Stomach (tissue), 4 donors: ENCODE measurements around the gene SDR42E1.
"Not testable (repeated sequence)": the region's sequence is repeated elsewhere in the genome, so short reads cannot be mapped to it uniquely, and the experiment has no call there.

Source experiments
- EP300 ChIP-seq: sonication (generic); formaldehyde crosslinking; IDR thresholded peaks from one replicate; pipeline ENCODE4 v1.6.1; 2017; ENCODE audit warnings: antibody characterized with exemption
- POLR2A ChIP-seq, 4 donors: fragments of 450-650 bp; IDR thresholded peaks; one replicate each; pipeline ENCODE4 v1.6.1; 2016; ENCODE audit warnings: antibody characterized with exemption in 4 of 4, control low read depth in 2 of 4, mild to moderate bottlenecking in 1 of 4, moderate library complexity in 1 of 4
- POLR2AphosphoS5 ChIP-seq, 3 donors: sonication (generic); formaldehyde crosslinking; IDR thresholded peaks; one replicate each; pipeline ENCODE4 v1.6.1; 2016; ENCODE audit warnings: antibody characterized with exemption in 3 of 3
- TF ChIP-seq, protein P1 (sequence below), 7 experiments: fragments of 450-650 bp in 4 of 7; fragments of 200-600 bp in 3 of 7; sonication (generic) in 3 of 7; IDR thresholded peaks; one replicate each; pipeline ENCODE4 v1.5.1; 2016 to 2019; ENCODE audit warnings: antibody characterized with exemption in 7 of 7, control low read depth in 2 of 7, mild to moderate bottlenecking in 1 of 7

- TF ChIP-seq, protein P1, sequence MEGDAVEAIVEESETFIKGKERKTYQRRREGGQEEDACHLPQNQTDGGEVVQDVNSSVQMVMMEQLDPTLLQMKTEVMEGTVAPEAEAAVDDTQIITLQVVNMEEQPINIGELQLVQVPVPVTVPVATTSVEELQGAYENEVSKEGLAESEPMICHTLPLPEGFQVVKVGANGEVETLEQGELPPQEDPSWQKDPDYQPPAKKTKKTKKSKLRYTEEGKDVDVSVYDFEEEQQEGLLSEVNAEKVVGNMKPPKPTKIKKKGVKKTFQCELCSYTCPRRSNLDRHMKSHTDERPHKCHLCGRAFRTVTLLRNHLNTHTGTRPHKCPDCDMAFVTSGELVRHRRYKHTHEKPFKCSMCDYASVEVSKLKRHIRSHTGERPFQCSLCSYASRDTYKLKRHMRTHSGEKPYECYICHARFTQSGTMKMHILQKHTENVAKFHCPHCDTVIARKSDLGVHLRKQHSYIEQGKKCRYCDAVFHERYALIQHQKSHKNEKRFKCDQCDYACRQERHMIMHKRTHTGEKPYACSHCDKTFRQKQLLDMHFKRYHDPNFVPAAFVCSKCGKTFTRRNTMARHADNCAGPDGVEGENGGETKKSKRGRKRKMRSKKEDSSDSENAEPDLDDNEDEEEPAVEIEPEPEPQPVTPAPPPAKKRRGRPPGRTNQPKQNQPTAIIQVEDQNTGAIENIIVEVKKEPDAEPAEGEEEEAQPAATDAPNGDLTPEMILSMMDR (IDR thresholded peaks at IDR 0.05), result not testable (repeated sequence)
- not testable (repeated sequence) for TF ChIP-seq POLR2AphosphoS5 (IDR thresholded peaks at IDR 0.05); EP300; POLR2A (IDR thresholded peaks at IDR 0.05)
Observed at GRCh38 chr16:81977335-81977942, 33.8 kb downstream of the SDR42E1 start.
